GOT3 (cell line): ENCODE results near the gene TMEM132D.

ENCODE experiments used
- DNase-seq: peaks from one replicate; lab custom pipeline; 2025; ENCODE audit warnings: mixed read lengths; lab: John Stamatoyannopoulos, UW

The TMEM132D gene

DNA sequence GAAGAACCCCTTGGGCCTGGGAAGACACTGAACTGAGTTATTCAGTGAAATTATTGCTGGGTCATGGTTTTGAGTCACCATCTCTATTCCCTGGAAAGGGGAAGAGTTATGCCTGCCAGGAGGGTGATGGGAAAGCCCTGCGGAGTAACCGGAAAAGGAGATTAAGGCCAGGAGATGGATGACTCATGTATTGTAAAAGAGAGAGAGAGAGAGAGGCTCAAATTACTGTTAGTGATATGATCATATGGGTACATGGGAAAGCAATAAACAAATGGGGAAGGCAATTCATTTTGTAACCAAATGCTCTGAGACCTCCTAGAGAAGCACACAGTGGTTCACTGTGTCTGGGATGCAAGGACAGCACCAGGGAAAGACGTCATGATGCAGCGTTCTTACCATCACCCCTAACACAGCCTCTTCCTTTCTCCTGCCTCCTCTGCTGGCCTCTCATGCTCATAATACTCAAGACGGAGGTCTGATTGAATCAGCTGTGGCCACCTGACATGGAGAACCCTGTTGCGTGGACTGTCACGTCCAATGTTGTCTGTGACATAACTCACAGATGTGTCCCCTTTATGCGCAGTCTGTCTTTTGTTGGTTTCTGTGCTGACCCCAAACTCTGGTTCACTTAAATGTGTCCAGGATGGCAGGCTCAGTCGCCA, 243.7 kb downstream of the TMEM132D start:
- no peak for DNase-seq

DNA sequence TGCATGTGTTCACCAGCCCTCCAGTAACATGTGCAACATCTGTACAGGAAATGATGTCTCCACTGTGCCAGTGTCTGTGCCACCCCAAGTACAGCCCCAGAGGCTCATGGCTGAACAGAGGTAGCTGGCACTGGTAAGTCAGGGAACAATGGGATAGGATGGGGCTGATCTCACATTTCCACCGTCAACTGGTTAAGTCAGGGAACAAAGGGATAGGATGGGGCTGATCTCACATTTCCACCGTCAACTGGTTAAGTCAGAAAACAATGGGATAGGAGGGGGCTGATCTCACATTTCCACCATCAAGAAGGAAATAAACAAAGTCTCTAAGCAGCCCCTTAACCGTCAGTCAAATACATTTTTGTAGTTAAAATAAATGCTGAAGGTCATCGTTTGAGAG, 246.6 kb downstream of the TMEM132D start:
- DNase-seq = no peak

DNA sequence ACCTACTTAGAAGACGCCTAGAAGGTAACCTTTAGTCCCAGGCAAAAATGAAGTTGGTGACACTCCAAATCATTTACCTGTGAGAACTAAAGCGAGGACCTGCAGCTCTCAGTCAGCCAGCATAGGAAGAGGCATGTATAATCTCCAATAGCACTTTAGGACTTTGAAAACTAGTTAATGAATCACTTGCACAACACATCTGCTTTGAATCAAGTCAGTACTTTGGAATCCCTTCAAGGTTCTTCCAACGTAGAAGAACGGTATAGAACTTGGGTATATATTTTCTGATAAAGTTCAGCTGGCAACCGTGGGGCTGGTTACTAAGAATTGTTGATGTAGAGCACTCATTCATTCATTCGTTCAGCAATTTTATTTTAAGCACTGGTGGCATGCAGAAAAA, 251.9 kb downstream of the TMEM132D start:
- no peak for DNase-seq

DNA sequence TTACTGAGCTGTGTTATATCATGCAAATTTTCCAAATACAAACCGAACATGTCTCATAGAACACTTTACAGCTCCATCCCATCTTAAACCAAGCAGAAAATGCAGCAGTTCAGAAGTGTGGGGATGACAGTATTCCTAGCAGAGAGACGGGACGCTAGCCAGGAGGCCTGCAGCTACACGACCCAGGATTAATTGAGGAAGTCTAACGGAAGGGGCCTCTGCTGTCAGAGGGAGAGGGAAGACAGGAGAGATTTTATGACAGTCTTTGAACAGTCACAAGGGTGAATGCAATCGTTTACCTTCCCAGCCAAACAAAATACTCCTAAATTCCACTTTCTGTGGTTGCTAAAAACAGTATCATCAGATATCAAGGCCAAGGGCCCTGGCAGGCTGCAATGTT, 261.9 kb downstream of the TMEM132D start:
- DNase-seq = no peak

DNA sequence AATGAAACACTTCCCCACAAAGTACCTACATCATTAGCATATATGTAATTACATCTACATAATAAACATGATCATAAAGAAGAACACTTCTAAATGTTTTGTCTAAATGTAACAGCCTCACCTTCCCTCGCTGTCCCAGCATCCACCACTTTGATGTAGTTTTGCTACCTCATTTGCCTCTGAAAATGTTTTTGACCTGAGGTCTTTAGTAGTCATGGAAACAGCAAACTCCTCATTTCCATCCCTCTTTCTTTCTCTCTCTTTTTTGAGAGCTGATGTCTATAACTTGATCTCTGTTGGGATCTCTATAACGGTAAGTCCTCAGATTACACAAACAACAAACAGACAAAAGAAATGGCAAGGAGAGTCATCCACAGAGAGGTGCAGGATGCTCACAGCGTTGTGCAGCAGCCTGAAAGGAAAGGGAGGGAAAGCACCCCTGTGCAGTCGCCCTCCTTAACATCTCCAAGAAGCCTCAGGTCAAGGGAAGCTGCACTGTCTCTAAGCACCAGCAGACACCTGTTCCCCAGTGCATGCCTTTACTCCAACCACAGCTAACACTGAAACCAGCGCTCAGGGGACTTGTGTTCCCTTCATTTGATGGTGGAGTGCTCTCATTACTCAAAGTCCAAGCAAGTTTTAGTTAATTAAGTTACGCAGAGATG, 268.7 kb downstream of the TMEM132D start:
- no peak for DNase-seq

DNA sequence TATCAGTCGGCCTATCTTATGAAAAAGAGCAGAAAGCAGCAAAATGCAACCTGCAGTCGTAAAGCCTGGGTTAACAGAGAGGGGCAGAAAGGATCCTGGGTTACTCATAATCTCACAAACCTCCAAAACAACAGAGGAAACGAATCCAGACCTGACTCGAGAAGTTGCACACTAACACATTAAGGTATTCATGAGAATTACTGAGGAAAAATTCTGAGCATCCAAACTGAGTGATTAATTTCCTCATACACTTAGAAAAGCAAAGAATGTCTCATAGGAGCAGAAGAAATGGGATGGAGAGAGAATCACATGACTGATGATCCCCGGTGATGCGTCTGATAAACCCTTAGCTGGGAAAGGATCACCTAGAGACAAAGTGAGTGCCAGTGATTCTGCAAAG, 272.5 kb downstream of the TMEM132D start:
- no peak for DNase-seq

DNA sequence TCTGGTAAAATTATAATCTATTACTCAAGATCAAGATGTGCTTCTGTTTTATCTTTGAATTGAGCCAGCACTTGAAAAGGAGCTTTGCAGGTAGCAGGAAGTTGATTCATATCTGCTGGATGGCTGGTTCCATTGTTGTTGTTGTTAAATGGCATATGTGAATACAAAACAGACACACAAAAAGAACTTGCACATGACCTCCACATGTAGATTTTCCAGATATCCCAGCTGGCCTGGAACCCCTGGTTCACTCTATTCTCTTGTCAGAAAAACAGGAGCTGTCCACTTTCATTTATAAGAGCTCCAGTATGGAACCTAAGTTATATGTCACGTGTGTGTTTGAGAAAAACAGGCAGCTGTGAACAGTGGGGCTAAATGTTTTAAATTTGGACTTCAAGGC, 273.9 kb downstream of the TMEM132D start:
- no peak for DNase-seq

DNA sequence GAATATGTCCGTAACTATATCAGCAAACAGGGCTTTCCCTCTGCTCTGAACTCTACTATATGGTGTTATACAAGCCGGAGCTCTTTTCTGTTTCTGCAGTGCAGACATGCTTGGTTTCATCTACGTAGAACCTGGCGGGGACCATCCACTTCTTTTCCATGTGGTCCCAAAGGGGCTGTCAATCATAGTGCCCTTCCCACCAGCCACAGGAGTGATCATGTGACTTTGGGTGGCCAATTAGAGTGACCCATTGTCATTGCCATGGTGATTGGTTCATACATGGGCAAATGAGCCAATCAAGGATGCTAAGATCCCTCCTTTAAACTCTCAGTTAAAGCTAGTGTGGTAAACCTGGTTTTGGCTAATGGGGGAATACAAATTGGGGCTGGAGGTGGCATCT, 281.3 kb downstream of the TMEM132D start:
- no peak for DNase-seq

DNA sequence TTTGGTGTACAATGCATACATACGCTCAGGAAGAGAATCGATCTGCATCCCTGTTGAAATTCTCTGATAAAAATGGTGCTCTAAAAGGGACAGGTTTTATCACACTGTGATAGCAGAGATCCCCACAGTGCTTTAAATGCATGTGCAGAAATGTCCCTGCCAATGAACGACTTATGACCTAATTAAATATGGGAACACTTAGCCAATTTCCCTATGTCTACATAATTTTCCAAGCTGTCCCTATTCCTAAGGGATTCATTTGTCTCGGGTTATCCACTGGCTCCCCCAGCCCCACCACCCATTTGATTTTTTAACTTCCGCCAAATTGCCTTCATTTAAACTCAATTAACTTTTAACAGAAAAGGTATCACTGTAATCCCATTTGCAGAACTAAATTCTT, 284.6 kb downstream of the TMEM132D start:
- no peak for DNase-seq

DNA sequence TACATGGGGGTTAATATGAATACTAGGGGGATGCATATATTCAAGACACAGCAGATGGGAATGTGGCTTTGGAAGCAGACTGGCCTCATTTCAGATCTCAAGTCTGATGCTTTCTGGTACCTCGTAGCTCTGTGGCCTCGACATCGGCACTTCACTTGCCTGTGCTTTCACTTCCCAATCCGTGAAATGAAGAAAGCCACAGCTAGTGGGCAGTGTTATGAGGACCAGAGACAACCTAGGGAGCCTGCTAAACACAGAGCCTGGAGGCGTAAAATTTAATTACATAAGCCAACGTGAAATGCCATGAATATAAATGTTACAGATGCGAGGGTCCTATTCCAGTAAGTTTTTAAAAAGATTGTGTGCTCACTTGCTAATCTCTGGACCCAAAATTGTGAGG, 286.0 kb downstream of the TMEM132D start:
- DNase-seq = no peak

DNA sequence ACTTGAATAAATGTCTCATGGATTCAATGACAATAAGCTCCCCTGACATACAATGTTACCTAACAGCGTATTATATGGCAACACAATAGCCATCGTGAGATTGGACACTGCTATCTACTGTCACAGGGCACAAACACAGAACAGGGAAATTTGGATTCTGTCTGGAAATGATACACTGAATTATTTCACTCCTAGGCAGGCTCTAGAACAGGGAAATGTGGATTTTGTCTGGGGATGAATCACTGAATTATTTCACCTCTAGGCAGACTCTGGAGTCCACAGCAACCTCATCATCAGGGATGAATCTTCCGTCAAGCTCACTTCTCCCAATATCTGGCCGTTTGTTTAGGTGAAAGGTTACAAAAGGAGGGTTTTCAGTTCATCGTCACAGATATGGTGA, 288.8 kb downstream of the TMEM132D start:
- DNase-seq = no peak

DNA sequence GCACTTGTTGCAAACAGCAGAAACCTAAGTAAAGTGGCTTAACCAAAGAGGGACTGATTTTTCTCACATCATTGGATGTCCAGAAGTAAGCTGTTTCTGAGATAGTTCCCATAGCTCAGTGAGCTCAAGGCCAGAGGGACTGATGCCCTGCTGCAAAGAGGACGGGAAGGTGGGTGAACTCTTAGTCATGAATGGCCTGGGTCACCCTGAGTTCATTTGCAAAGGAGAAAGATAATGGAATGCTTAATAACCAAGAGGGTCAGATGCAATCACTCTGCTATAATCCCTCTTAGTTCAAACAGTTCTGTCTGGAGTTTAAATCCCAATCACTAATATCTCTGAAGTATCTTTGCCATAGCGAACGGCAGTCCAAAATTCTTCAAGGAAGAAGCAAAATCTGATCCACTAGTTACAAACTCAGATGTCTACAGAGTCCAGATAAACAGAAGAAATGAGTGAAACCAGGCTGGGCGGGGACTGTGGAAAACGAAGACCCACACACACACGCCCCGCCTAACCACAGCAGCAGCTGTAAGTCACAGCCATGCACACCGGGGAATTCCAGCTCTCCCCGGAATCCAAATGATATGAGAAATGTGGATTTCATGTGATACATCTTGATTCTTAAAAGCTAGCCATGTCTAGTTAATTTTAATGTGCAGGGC, 289.5 kb downstream of the TMEM132D start:
- DNase-seq = no peak

DNA sequence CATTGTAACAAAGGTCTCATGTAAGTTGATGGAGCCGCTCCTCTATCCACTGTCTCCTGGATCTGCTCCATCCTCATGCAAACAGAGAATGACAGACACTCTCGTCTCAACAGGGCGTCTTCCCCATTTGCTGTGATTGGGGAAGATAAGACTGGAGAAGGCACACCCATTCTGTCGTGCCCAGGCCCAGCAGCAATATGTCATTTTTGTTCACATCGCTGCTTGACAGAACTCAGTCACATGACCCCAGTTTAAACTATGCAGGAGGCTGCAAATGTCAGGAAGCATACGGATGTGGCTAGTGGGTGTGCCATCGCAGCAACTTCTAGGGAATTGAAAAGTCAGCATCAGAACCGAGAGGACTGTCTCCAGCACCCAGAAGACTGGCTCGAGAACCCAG, 290.5 kb downstream of the TMEM132D start:
- no peak for DNase-seq

DNA sequence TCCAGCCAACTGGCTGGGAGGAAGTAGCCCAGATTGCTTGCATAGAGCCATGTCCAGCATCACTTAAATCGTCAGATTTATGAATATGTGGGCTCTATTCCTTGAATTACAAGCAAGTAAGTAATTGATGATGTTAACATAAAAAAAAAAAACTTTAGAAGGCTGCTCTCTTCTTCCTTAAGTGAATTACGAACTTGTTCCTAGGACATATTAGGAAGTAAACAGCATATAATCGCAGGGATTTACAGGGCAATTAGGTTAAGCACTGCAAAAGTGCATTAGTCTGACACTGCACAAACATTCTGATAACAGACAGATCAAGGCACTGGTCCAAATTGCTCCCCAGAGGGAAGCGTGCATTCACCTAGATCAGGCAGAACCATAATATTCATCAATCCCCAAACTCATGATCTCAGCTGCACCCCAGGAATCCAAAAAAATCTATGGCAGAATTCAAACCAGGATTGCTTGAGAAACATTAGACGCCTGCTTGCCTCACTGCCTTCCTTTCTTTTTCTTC, 293.2 kb downstream of the TMEM132D start:
- no peak for DNase-seq

DNA sequence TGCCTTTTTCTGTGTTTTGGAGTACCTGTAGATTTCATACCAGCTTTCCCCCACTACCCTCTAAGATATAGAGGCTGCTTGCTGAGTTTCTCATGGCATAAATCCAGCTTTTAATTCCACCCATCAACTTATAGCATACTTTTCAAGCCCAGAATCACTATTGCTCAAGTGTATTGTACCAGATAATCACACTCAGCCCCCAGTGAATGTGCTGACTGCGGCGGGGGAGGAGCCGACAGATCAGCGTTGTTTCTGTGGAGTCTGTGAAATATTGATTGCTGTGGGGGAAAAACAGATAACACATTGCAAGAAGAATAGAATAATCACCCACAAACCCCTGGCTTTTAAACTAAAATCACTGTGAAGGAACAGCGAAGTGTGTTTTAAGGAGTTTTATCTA, 296.1 kb downstream of the TMEM132D start:
- DNase-seq = no peak

DNA sequence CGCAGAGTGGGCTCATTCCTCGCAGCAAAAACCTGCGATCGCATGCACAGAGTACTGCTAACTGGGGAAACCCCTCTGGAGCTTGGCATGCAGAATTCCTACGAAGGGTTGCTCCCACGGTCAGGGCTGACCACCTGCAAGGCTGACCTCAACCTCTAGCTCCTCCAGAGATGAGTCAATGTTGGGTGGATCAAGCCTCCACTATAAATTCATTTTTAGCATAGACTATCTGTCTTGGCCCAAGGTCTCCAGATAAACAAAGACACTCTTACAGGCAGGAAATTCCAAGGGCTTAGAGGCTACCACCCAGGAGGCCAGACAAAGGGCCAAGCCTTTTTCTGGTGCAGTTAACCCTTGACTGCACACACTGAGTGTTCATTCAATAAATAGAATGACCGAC, 296.5 kb downstream of the TMEM132D start:
- no peak for DNase-seq

DNA sequence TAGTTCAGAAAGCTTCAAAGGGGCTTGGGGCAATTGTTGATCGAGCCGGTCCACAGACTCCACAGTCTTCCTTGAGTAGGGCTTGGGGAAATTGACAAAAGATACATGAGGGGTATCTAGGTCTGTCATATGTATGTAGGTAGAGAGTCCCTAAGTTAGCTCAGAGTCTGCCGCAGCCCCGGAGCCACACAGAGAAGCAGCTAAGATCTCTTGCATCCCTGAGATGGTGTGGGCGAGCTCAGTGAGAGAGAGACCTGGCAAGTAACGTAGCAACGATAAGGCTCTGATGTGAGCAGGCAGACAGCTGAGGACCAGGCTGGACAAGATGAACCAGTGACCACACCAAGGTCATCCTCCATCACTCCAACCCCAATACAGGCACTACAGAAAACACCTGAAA, 297.6 kb downstream of the TMEM132D start:
- DNase-seq = no peak

DNA sequence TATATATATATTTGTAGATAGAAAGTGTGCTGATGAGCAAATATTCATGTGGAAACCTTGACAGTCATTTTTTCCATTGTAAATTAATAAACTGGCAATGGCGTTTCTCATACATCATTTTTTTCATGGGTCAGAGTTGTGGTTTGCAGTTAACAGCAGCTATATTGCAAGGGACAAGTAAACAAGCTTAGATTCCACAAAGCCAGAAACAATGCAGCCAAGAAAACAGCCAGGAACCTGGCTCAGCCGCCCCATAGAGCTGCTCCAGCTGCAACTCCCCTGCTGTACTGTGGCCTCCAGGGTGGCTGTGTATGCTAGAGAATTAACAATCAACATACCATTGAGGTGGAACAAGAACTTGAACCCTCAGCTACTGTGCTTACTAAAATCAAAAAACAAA, 298.2 kb downstream of the TMEM132D start:
- DNase-seq = no peak

DNA sequence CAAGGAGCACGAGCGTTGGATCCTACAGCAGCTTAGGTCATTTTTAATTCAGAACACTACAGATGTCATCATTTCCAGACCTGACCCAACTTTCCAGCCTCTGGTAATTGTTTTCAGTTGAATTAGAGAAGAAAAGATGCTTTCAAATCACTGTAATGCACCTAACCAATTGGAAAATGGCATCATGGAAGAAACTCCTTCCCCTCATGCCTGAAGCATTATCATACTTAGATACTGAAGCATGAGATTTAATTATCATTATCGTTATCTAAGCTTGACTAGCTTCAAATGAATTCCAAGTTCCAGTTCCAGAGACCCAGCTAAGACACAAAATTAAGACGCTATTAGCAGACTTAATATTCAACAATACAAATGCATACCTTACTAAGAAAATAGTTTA, 299.3 kb downstream of the TMEM132D start:
- no peak for DNase-seq

DNA sequence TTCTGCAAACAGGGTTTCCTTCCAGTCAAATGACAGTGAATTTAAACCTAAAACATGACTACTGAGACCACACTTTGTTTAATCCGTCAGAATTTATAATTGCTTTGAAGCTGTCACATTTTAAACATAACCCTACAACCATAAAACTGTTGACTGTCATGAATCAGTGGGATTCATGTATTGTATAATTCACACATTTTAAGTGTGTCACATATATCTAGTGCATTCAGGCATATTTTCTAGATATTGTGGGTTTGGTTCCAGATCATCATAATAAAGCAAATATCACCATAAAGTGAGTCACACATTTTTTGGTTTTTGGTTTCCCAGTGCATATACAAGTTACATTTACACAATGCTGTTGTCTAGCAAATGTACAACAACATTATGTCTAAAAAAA, 304.4 kb downstream of the TMEM132D start:
- no peak for DNase-seq

DNA sequence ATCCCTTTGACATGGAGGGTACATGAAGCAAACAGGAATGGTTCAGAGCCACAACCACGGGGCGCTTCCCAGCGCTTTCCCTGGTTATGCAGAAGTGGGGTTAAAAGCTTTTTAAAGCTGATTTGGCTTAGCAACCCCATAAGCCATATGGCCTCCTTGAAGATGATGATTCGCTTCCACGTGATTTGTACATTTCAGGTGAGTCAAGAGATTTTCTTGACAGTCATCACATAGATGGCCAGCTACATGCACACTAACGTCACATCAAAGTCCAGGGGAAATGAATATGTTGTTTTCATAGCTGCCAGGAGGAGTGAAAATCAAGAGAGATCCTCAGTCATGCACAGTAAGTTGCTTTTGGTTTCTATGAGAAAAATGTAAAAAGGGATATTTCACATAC, 309.7 kb downstream of the TMEM132D start:
- no peak for DNase-seq

DNA sequence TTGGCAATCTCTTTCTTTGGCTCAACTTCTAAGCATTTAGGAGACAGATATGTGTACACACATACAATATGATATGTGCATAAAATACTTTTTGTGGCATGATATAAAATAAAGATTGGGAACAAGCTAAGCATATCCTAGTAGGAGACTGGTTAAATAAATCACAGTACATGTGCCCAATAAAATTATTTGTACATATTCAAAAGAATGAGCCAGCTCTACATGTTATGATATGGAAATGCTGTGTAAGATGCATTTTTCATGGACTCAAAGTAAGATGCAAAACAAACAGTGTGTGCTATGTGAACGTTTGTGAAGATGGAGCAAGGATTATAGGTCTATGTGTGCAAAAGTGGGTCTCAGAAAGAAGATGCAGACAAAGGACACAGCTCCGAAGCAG, 311.4 kb downstream of the TMEM132D start:
- no peak for DNase-seq

DNA sequence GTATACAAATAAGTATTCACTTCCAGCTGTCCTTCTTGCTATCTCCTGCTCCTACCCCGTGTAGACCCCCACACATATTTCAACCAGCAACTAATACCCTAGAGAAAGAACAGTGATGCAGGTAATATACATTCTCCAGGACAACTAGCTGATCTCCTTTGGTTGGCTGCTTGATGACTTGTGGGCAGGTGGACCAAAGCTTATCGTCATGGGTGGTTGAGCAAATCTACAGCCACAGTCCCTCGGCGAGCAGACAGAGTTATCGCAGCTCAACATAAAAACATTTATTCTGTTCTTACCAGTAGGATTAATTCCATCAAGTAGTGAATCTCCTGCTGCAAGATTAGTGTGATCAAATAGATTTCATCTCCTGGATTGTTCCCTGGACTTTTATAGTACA, 314.3 kb downstream of the TMEM132D start:
- DNase-seq = no peak
